Stimulated activated CD8-positive, alpha-beta memory T cell treated with anti-CD3 and anti-CD28 coated beads, Interleukin-15, amount 100 ng/mL, for 24 hours (primary cell): ENCODE measurements around the gene ANKRD44.

Source experiments
- DNase-seq: peaks from one replicate; pipeline ENCODE4 v3.0.0-alpha.2; 2020; ENCODE audit warnings: low read depth

The ANKRD44 gene

GRCh38 chr2:197144183-197144582, 166.4 kb downstream of the ANKRD44 start:
- no peak for DNase-seq

- no peak for DNase-seq
These were observed 168.7 kb downstream of the ANKRD44 start for GRCh38 chr2:197141702-197142473.

- DNase-seq: no peak
These were observed 170.5 kb downstream of the ANKRD44 start for GRCh38 chr2:197140045-197140444.

GRCh38 chr2:197138506-197138905, 172.1 kb downstream of the ANKRD44 start:
- DNase-seq: no peak

GRCh38 chr2:197137826-197138477, 172.6 kb downstream of the ANKRD44 start:
- no peak for DNase-seq

GRCh38 chr2:197137231-197137630, 173.3 kb downstream of the ANKRD44 start:
- DNase-seq: no peak

- DNase-seq: no peak
These were observed 174.1 kb downstream of the ANKRD44 start for GRCh38 chr2:197136452-197136851.

- DNase-seq: no peak
These were observed 174.8 kb downstream of the ANKRD44 start for GRCh38 chr2:197135806-197136205.

GRCh38 chr2:197134206-197134605, 176.4 kb downstream of the ANKRD44 start:
- DNase-seq: no peak

GRCh38 chr2:197131558-197131855, 179.1 kb downstream of the ANKRD44 start:
- DNase-seq: no peak

GRCh38 chr2:197130318-197130717, 180.3 kb downstream of the ANKRD44 start:
- DNase-seq: no peak

GRCh38 chr2:197128897-197129296, 181.7 kb downstream of the ANKRD44 start:
- no peak for DNase-seq

GRCh38 chr2:197128126-197128525, 182.5 kb downstream of the ANKRD44 start:
- DNase-seq: no peak

- DNase-seq: no peak
These were observed 183.8 kb downstream of the ANKRD44 start for GRCh38 chr2:197126630-197127352.

- DNase-seq: no peak
These were observed 185.8 kb downstream of the ANKRD44 start for GRCh38 chr2:197124639-197125390.

GRCh38 chr2:197122821-197123220, 187.8 kb downstream of the ANKRD44 start:
- DNase-seq: no peak

- DNase-seq: no peak
These were observed 188.7 kb downstream of the ANKRD44 start for GRCh38 chr2:197121756-197122385.

- DNase-seq: no peak
These were observed 189.3 kb downstream of the ANKRD44 start for GRCh38 chr2:197121255-197121654.

GRCh38 chr2:197116306-197116879, 194.2 kb downstream of the ANKRD44 start:
- DNase-seq: no peak

- DNase-seq: no peak
These were observed 195.3 kb downstream of the ANKRD44 start for GRCh38 chr2:197115325-197115724.

- no peak for DNase-seq
These were observed 197.3 kb downstream of the ANKRD44 start for GRCh38 chr2:197113275-197113711.

GRCh38 chr2:197109326-197109725, 201.3 kb downstream of the ANKRD44 start:
- no peak for DNase-seq
